HG03095 (cell line): ENCODE measurements around the gene PHLPP1.

Experiments
- ATAC-seq: cut with Tn5 transposase; IDR thresholded peaks from one replicate; pipeline ENCODE4 v1.9.1; 2021; ENCODE audit warnings: moderate library complexity; ENCODE audit not compliant: unreplicated experiment

The PHLPP1 gene

GRCh38 chr18:62844850-62845643 lies 129.7 kb downstream of the PHLPP1 start:
- peak; percentile 57 for ATAC-seq

GRCh38 chr18:62846313-62846712 lies 131.0 kb downstream of the PHLPP1 start:
- no peak for ATAC-seq

- no peak for ATAC-seq
Measured at GRCh38 chr18:62847081-62847480, 131.7 kb downstream of the PHLPP1 start.

DNA sequence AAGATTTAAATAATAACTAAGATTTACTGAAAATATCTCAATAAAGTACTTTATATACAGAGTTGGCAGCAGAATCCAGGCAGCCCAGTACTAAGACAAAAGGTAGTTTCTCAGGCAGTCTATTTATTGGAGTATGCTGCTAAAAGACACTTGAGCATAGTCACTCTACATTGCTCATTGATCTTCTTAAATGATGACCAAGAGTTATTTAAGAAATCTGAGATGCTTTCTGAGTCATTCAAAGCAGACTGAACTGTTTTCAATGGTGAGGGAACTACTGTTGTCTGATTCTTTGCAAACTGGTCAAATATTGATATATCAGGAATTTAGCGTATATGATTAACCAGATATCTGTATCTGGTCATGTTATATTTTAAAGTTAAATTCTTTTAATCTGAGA lies 133.6 kb downstream of the PHLPP1 start:
- no peak for ATAC-seq

DNA sequence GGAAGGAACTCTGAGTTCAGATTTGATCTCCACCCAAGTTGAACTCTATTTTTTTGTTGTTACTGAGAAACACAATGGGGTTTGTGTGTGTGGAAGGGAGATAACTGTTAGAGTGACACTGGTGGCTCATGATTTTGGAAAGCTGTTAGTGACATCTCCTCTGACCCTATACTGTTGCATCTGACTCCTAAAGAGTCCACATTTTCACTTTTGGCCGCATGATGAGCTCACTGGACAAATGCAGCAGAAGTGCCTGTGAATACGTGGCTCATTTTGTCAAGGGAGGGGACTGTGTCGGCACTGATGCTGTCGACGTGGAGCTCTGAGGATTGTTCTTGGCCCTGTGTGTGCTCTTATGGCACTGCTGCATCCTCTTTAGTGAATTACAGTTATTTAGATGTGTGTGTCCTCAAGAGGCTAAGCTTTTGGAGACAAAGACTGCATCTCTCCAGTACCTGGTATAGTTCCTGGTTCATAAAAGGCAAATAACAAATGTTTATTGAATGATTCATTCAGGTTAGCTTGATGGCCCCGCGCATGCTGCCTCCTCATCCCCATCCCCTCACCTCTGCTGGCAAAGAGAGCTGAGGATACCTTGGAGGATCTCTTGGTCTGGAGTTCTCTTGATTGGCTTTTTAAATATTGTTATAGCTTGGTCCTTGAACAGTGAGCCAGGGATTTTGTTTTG lies 135.4 kb downstream of the PHLPP1 start:
- no peak for ATAC-seq

GRCh38 chr18:62852851-62853250 lies 137.5 kb downstream of the PHLPP1 start:
- no peak for ATAC-seq

DNA sequence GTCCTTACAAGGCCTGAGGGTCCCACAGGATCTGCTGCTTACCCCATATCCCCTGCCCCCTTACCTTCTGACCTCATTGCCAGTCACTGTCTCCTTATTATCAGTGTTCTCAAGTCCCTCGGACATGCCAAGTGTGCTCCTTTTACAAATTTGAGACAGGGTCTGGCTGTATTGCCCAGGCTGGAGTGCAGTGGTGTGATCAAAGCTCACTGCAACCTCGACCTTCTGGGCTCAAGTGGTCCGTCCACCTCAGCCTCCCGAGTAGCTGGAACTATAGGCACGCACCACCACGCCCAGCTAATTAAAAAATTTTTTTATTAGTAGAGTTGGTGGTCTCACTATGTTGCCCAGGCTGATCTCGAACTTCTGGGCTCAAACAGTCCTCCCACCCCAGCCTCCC lies 141.0 kb downstream of the PHLPP1 start:
- no peak for ATAC-seq

DNA sequence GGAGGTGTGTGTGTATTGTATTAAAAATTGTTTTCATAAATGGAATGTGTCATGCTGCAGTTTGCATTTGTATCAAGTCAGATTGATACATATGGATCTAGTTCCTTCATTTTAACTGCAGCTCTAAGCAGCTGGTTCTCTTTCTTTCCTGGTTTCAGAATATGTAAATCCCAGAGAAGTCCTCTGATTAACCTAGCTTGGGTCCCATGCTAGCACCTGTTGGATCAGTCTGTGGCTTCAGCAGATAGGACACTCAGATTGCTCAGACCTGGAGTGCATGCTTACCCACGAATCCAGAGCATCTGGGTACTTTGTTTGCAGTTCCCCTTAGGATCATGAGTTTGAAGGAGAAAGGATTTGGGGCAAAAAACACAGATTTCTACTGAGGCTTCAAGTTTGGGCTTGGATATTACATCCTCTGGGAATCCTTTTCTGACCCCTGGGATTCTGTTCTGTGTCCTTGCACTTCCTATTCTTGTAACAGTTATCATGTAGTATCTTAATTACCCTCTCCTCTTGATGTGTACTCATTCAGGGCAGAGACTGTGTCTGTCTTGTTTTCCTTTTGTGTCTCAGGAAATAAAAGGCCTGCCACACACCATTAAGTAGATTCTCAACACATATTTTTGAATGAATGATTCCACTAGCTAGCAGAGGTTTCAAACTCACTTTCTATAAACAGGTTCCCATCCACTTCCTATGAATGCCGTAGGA lies 142.1 kb downstream of the PHLPP1 start:
- ATAC-seq = no peak

- ATAC-seq = no peak
Measured at GRCh38 chr18:62860062-62860461, 144.7 kb downstream of the PHLPP1 start.

GRCh38 chr18:62862466-62862865 lies 147.1 kb downstream of the PHLPP1 start:
- no peak for ATAC-seq

- no peak for ATAC-seq
Measured at GRCh38 chr18:62863579-62864001, 148.2 kb downstream of the PHLPP1 start.

- ATAC-seq = no peak
Measured at GRCh38 chr18:62865498-62865897, 150.2 kb downstream of the PHLPP1 start.

- ATAC-seq = no peak
Measured at GRCh38 chr18:62867534-62867933, 152.2 kb downstream of the PHLPP1 start.

DNA sequence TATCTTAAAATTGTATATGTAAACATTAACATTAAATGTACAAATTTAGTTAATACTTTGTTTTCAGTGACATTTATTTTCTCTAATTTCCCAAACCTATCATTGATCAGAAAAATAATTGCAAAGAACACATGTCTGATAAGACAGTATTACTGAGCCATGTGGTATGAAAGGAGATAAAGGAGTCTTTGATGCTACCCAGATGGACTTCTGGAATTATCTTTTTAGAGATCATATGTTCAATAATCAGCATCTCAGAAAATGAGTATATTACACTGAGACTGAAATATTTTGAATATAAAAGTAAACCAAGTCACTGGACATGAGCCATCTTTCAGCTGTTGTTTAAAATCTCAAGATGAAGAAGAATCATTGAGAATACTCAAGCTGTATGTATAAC lies 153.3 kb downstream of the PHLPP1 start:
- ATAC-seq = no peak

GRCh38 chr18:62870643-62871042 lies 155.3 kb downstream of the PHLPP1 start:
- ATAC-seq = no peak

DNA sequence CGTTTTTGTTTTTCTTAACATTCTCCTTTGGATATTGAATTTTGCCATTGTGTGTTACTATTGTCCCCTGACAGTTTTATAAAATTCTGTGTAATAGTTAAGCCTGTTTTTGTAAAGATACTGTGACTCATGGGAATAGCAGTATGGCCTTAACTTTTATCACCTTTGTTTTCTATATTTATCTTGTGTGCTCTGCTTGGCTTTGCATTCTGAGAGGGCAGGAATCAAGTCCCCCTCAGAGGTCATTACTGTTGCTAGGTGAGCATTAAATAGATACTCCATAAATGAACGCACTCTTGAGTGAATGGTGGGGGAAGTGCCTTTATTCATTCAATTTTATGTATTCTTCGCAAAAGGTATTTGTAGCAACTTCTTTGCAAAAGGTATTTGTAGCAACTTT lies 160.0 kb downstream of the PHLPP1 start:
- ATAC-seq = no peak

DNA sequence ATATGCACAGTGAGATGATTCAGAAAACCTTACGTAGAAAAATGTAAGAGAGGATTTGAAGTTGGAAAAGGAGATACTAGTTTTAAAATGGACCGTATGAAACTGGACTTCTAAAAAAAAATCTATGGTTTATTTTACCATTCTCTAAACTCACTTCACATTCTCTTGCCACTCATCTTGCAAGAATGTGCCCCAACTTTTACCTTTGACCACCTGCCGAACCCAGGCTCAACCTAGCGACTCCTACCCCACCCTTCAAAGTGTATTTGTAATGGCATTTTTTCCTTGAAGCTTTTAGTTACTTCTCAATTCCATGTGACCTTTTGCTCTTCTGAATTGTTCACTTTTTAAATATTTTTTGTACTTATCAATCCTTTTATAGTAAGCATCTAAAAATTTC lies 160.8 kb downstream of the PHLPP1 start:
- no peak for ATAC-seq

DNA sequence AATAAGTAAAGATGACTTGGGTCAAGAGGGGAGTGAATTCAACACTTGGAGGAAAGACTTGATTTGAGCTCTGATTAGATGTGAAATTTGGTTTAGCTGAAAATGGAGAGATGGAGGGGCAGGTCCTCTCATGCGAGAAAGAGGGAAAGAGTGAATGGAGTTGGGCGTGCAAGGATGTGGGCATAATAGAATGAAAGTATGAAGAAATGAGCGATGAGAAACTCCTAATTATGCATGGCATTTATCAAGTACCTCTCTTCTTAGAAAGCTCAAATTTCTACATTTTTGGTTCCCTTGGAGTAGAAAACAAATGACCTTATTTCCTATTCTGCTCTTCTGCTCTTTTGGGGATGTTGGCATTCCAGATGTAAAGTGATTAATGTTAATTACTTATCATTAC lies 161.5 kb downstream of the PHLPP1 start:
- ATAC-seq = no peak

DNA sequence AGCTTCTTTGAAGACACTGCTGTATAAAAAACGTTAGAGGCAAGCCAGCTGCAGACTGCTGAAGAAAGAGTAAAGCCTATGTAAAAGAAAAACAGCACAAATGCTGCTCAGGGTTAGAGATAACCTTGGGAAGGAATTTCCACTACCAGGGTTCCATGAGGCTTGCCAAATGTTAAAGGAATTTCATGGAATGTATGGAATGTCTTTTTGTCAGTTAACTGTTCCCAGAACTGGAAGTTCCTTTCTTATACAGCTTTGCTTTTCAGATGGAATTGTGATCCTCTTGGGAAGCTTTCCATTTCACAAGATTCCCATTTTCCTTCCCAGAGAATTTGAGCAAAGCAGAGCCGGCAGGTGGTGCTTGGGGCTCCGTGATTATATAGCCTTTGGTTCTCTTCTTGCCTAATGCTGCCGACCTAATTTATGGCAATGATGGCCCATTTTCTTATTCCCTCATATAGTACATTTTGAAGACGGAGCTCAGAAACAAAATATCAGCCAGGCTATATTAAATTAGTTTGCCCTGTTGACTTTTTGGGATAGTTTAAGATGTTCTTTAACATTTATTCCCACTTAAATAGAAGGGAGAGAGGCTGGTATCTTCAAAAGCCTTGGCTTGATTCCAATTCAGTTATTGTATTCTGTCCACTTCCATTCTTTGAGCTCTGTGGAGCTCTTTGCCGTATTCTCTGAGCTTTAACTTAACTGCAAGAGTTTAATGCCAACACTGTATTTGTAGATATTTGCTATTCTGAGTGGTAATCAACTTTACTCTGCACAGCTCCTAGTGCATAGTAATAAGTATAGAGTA lies 162.3 kb downstream of the PHLPP1 start:
- ATAC-seq = no peak

- no peak for ATAC-seq
Measured at GRCh38 chr18:62878305-62878704, 163.0 kb downstream of the PHLPP1 start.

DNA sequence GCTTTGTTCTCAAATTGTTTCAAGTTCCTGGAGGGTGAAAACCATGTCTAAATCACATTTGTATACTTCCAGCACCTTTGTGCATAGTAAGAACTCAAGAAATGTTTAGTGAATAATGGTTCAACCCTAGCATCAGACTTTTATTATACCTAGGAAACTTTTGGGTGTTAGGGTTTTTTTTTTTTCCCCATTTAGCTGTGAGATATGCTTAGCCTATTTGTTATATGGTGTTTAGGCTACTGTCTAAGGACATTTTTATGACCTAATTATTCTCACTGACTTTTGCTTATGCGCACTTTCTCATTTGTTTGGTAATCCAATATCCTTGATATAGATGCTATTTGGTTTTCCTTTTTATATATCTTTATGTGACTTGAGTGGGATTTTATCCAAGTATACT lies 164.7 kb downstream of the PHLPP1 start:
- ATAC-seq = no peak
